Kidney (tissue), 14 donors: ENCODE results near the gene RAP1GAP2. TPM values are rescaled to one million over a fixed set of nuclear protein-coding genes. Genes with fewer than 3 reads are reported as not detected.

ENCODE experiments used
- DNase-seq, 5 donors: peaks; one replicate each; pipeline ENCODE4 v3.0.0-alpha.2; 2013 to 2020
- FAIRE-seq: peaks from 2 replicates; lab custom pipeline; 2012; peaks lifted over from hg19 to GRCh38; lab: Jason Lieb, UNC
- H3K27ac ChIP-seq, 2 donors: one replicate each; pipeline ENCODE4 v1.7.0; 2013; ENCODE audit warnings: low read depth in 2 of 2, low read length in 2 of 2, inconsistent platforms in 1 of 2
- H3K27me3 ChIP-seq: one replicate; pipeline ENCODE4 v1.7.1; 2013; ENCODE audit warnings: low read length, inconsistent platforms; ENCODE audit not compliant: control insufficient read depth, insufficient read depth
- H3K36me3 ChIP-seq, 3 donors: one replicate each; pipeline versions ENCODE4 v1.7.0 to v1.7.1; 2013; ENCODE audit warnings: low read length in 3 of 3, control low read depth in 1 of 3, inconsistent platforms in 1 of 3; ENCODE audit not compliant: insufficient read depth in 3 of 3, control insufficient read depth in 2 of 3
- H3K4me1 ChIP-seq, 3 donors: one replicate each; pipeline versions ENCODE4 v1.7.0 to v1.7.1; 2013; ENCODE audit warnings: low read length in 3 of 3, inconsistent platforms in 1 of 3, low read depth in 1 of 3; ENCODE audit not compliant: control insufficient read depth in 2 of 3, insufficient read depth in 2 of 3
- H3K4me3 ChIP-seq, 3 donors: one replicate each; pipeline versions ENCODE4 v1.7.0 to v1.8.1; 2013; ENCODE audit warnings: low read length in 3 of 3, control low read depth in 1 of 3, inconsistent platforms in 1 of 3
- H3K9ac ChIP-seq, 3 donors: one replicate each; pipeline versions ENCODE4 v1.7.0 to v1.7.1; 2013; ENCODE audit warnings: low read length in 3 of 3, control low read depth in 1 of 3, inconsistent platforms in 1 of 3
- H3K9me3 ChIP-seq, 3 donors: one replicate each; pipeline versions ENCODE4 v1.7.0 to v1.7.1; 2013; ENCODE audit warnings: low read length in 3 of 3, control low read depth in 1 of 3, inconsistent platforms in 1 of 3; ENCODE audit not compliant: control insufficient read depth in 2 of 3, insufficient read depth in 1 of 3
- CTCF ChIP-seq: IDR thresholded peaks from 3 replicates; pipeline ENCODE4 v1.5.1; 2012; ENCODE audit warnings: mild to moderate bottlenecking, moderate library complexity, borderline replicate concordance; ENCODE audit not compliant: insufficient read depth; ENCODE audit errors: extremely low read depth
- intact Hi-C: fragments of 100-400 bp; cut with DNase I; formaldehyde crosslinking; loops from one replicate; pipeline ENCODE4 v1.11.1; 2022
- polyA plus RNA-seq: library from polyadenylated mRNA; stranded (reverse); fragments of 350-450 nt; fragmentation: Illumina TruSeq; extraction: RNeasy Lipid Tissue Mini Kit (QIAGEN cat#74804); gene quantifications from one replicate; pipeline ENCODE4 v1.2.3, GENCODE V29; 2014; ENCODE audit warnings: low read depth, low replicate concordance; ENCODE audit not compliant: insufficient read depth
- total RNA-seq: library from RNA; stranded (reverse); fragmentation: NEBNext Ultra II Directional; extraction: Animal tissue kit (Norgen Biotek cat#: 25700); gene quantifications from one replicate; pipeline ENCODE4 v1.2.1, GENCODE V29; 2021
- donor health status: control.
- donor health status: control.
- donor health status: control.
- donor health status: control.
- donor health status: control.
- donor health status: DM: yes; HTN: yes; CAD: no.
- donor health status: Normal renal cell carcinoma (clear cell type).

Gene RAP1GAP2
- total and polyA plus RNA-seq, 2 donors from 2014 or later: 6.8 to 46.2 TPM

GRCh38 chr17:2899906-2900305, 103.7 kb downstream of the RAP1GAP2 start:
- H3K9ac ChIP-seq: peak overlapping the region in 1 of 3 donors; percentile 26
- no peaks in the 10 kb centered on the region for H3K36me3 ChIP-seq
- H3K27ac ChIP-seq: peak overlapping the region; percentile 57 to 77
- no peak for TF ChIP-seq CTCF
- H3K27me3 ChIP-seq: no peaks in the 10 kb centered on the region
- intact Hi-C loops: no loop called here
- peaks cover 0 to 16% (median 4%) of the 10 kb centered on the region in 3 donors for H3K4me1 ChIP-seq
- no peaks in the 10 kb centered on the region for H3K9me3 ChIP-seq
- FAIRE-seq (no peak), DNase-seq (peak; percentile 70 to 88 (median 85))
- no peak overlapping the region for H3K4me3 ChIP-seq

GRCh38 chr17:2900842-2901241, 104.6 kb downstream of the RAP1GAP2 start:
- Histone ChIP-seq H3K36me3 (no peaks in the 10 kb centered on the region), H3K27ac (peak overlapping the region; percentile 9 to 45), H3K4me1 (peaks cover 0 to 19% (median 4%) of the 10 kb centered on the region in 3 donors), H3K9ac (no peak overlapping the region), H3K4me3 (no peak overlapping the region), H3K9me3 (no peaks in the 10 kb centered on the region), H3K27me3 (no peaks in the 10 kb centered on the region)
- no peak for FAIRE-seq
- no peak for TF ChIP-seq CTCF
- no peak for DNase-seq
- intact Hi-C loops: no loop called here

DNA sequence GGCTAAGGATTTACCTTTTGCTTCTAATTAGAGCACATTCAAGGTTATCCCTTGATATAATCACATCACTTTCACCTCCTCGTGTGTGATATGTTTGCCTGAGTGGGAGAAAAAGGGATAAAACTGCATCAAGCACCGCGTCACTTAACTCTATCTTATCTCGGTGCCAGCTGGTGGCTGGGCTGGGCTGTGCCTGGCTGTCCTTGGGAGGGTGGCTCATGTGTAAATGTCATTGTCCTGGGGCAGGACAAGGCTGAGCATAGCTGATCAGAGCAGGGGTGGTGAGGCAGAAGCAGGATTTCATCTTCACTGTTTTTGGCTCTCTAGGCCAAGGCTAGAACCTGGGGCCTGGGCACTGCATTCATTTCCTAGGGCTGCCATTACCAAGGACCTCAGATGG, 105.3 kb downstream of the RAP1GAP2 start:
- no peak overlapping the region for H3K9ac ChIP-seq
- FAIRE-seq: no peak
- intact Hi-C loops: no loop called here
- H3K27me3 ChIP-seq: no peaks in the 10 kb centered on the region
- H3K9me3 ChIP-seq: no peaks in the 10 kb centered on the region
- H3K4me3 ChIP-seq: no peak overlapping the region
- no peaks in the 10 kb centered on the region for H3K36me3 ChIP-seq
- peaks cover 0 to 19% (median 4%) of the 10 kb centered on the region in 3 donors for H3K4me1 ChIP-seq
- DNase-seq: no peak
- peak overlapping the region in 1 of 2 donors; percentile 45 for H3K27ac ChIP-seq
- TF ChIP-seq CTCF: no peak

GRCh38 chr17:2902546-2902945, 106.3 kb downstream of the RAP1GAP2 start:
- Histone ChIP-seq H3K27me3 (no peaks in the 10 kb centered on the region), H3K9me3 (no peaks in the 10 kb centered on the region), H3K27ac (peak overlapping the region in 1 of 2 donors; percentile 57), H3K4me1 (peaks cover 0 to 19% (median 4%) of the 10 kb centered on the region in 3 donors), H3K4me3 (no peak overlapping the region), H3K36me3 (no peaks in the 10 kb centered on the region), H3K9ac (no peak overlapping the region)
- FAIRE-seq (no peak), DNase-seq (peak in 1 of 5 donors; percentile 66)
- no peak for TF ChIP-seq CTCF
- intact Hi-C loops: no loop called here
